ENCODE results near the gene SLC25A41. TPM values are rescaled to one million over a fixed set of nuclear protein-coding genes. Genes with fewer than 3 reads are reported as not detected.
"Not testable (repeated sequence)": the region's sequence is repeated elsewhere in the genome, so short reads cannot be mapped to it uniquely, and the experiment has no call there.

The SLC25A41 gene
- total RNA-seq, 1 donor from 2014 or later, result not detected

- Histone ChIP-seq H3K27me3 (ENCODE audit: control insufficient read depth, insufficient read depth, low read length) (no peaks in the 10 kb centered on the region), H3K4me3 (ENCODE audit: low read depth, low read length) (no peak overlapping the region), H3K36me3 (ENCODE audit: control insufficient read depth, insufficient read depth, low read length) (no peaks in the 10 kb centered on the region)
- DNase-seq (ENCODE audit: low read depth) (no peak), FAIRE-seq (no peak)
- no peak for TF ChIP-seq CTCF (IDR thresholded peaks at IDR 0.05; ENCODE audit: insufficient read depth, low read length, severe bottlenecking)
These were observed 3.9 kb downstream of the SLC25A41 start for GRCh38 chr19:6429419-6430221.

GRCh38 chr19:6428692-6429418 is 4.7 kb downstream of the SLC25A41 start:
- not testable (repeated sequence) for H3K4me3 ChIP-seq (ENCODE audit: low read depth, low read length); FAIRE-seq; H3K36me3 ChIP-seq (ENCODE audit: control insufficient read depth, insufficient read depth, low read length); H3K27me3 ChIP-seq (ENCODE audit: control insufficient read depth, insufficient read depth, low read length); DNase-seq (ENCODE audit: low read depth)

- H3K36me3 ChIP-seq (ENCODE audit: control insufficient read depth, insufficient read depth, low read length), result no peaks in the 10 kb centered on the region
- FAIRE-seq (no peak), DNase-seq (ENCODE audit: low read depth) (no peak)
- no peak overlapping the region for H3K4me3 ChIP-seq (ENCODE audit: low read depth, low read length)
- no peaks in the 10 kb centered on the region for H3K27me3 ChIP-seq (ENCODE audit: control insufficient read depth, insufficient read depth, low read length)
- TF ChIP-seq CTCF (IDR thresholded peaks at IDR 0.05; ENCODE audit: insufficient read depth, low read length, severe bottlenecking), result no peak
These were observed 6.4 kb downstream of the SLC25A41 start for GRCh38 chr19:6427131-6427530.

DNA sequence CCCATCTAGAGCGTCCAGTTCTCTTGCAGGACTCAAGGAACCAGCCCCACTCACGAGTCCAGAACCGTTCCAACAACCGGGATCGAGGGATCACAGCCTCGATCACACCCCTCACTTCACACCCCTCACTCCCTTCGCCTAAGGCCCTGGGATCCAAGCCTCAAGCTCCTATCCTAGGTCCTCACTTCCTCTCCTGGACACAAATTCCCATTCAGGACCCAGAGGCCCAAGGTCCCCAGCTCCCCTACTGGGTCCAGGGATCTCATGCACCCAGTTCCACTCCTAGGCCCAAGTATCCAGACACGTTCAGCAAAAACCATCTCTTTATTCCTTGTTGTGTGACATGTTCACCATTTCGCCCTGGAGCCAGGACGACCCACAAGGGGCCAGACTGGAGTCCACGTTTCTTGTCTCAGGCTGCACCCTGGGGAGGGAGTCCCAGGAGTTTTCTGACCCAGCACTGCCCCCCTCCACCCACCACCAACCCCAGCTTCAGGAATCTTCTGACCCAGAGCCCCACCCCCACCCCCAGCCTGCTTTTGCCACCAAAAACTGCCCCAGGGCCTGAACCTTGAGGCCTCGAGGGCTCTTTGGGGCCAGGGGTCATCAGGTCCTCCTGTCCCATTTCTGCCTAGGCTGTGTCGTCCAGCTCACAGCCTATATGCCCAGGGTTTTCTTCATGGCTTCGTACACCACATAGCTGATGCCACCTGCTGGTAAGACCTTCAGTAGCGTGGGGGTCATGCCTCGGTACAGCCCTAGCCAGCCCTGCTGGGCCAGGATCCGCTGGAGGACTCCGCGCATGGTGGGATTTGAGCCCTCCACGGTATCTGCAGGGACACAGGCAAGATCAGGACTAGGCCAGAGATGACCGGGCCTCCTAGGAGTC is 7.6 kb downstream of the SLC25A41 start:
- Histone ChIP-seq H3K27me3 (ENCODE audit: control insufficient read depth, insufficient read depth, low read length) (no peaks in the 10 kb centered on the region), H3K36me3 (ENCODE audit: control insufficient read depth, insufficient read depth, low read length) (peaks cover 7% of the 10 kb centered on the region), H3K4me3 (ENCODE audit: low read depth, low read length) (peak overlapping the region; percentile 26)
- peak; percentile 19 for TF ChIP-seq CTCF (IDR thresholded peaks at IDR 0.05; ENCODE audit: insufficient read depth, low read length, severe bottlenecking)
- FAIRE-seq, result no peak
- no peak for DNase-seq (ENCODE audit: low read depth)

DNA sequence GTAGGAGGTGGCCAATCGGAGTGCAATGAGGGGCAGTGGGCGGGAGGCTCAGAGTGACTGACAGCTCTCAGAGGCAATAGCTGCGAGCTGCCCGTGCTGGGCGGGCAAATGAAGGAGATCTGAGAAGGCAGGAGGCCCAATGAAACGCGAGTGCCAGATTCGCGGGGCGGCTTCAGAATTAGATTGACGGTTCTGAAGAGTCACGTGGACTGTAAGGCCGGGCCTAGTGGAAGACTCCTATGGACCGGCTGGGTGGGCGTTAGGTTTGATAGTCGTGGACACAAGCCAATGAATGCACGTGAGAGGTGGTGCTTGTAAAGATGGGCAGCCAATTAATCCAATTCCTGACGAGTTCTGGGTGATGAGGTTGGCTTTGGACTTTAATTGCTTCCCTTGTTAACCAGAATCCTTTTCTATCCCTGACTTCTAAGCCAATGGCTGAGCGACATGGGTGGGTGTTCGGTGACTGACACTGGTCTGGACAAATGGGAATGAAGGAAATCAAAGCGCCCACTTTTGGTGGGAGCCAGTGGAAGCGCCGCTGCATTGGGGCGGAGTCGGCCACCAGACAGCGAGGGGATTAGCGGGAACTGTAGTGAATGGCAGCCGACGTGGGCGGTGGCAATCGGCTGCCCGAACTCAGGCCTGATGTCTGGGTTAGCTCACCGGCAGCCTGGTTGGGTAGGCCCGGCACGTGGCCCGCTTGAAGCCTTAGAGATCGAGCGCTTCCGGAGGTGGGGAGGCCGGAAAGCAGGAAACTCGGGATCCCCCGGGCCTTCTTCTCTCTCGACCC is 8.4 kb downstream of the SLC25A41 start:
- Histone ChIP-seq H3K27me3 (ENCODE audit: control insufficient read depth, insufficient read depth, low read length) (no peaks in the 10 kb centered on the region), H3K36me3 (ENCODE audit: control insufficient read depth, insufficient read depth, low read length) (peaks cover 13% of the 10 kb centered on the region), H3K4me3 (ENCODE audit: low read depth, low read length) (peak overlapping the region; percentile 66)
- no peak for TF ChIP-seq CTCF (IDR thresholded peaks at IDR 0.05; ENCODE audit: insufficient read depth, low read length, severe bottlenecking)
- peak; percentile 100 for FAIRE-seq
- DNase-seq (ENCODE audit: low read depth), result peak; percentile 100

Measured in bronchial epithelial cell (primary cell).